Caco-2 (cell line): Measurements from ENCODE around the gene KLHL42. TPM values are rescaled to one million over a fixed set of nuclear protein-coding genes. Genes with fewer than 3 reads are reported as not detected.

Experiments used
- BruUV-seq: library from RNA; stranded (reverse); fragments of 400-500 nt; replicated peaks from 2 replicates; lab custom pipeline; 2021; lab: Mats Ljungman, UMichigan
- CTCF ChIA-PET: fragments of 300-600 bp; sonication (Branson Sonifier 250); formaldehyde crosslinking; loops from one replicate; lab custom pipeline; 2022; ENCODE audit warnings: antibody characterized with exemption; lab: Charles Lee
- POLR2A ChIA-PET: fragments of 300-600 bp; sonication (Branson Sonifier 250); formaldehyde crosslinking; loops from one replicate; lab custom pipeline; 2022; ENCODE audit warnings: antibody characterized with exemption; lab: Charles Lee
- DNase-seq, 2 experiments: peaks; one replicate each; pipeline versions ENCODE4 v3.0.0 to v3.0.0-alpha.2; 2020 to 2022
- H3K27me3 ChIP-seq: replicated peaks from 2 replicates; pipeline ENCODE4 v1.6.0; 2011; ENCODE audit warnings: low read length; ENCODE audit not compliant: control insufficient read depth, insufficient read depth
- H3K36me3 ChIP-seq: 2 replicates; pipeline ENCODE4 v1.5.1; 2011; ENCODE audit warnings: low read length; ENCODE audit not compliant: control insufficient read depth, insufficient read depth
- H3K4me1 ChIP-seq: fragments of 250-450 bp; sonication (Bioruptor Pico); 2 replicates; pipeline ENCODE4 v1.5.1; 2020; ENCODE audit warnings: mild to moderate bottlenecking
- H3K4me3 ChIP-seq: 2 replicates; pipeline ENCODE4 v1.5.1; 2011; ENCODE audit warnings: low read depth, mild to moderate bottlenecking, control low read depth, low read length
- H3K9me3 ChIP-seq: fragments of 250-450 bp; sonication (Bioruptor Pico); 2 replicates; pipeline ENCODE4 v1.5.1; 2020; ENCODE audit warnings: mild to moderate bottlenecking, moderate library complexity
- H3K27ac Mint-ChIP-seq: one replicate; pipeline ENCODE4 v1.8.0; 2022; ENCODE audit warnings: mixed read lengths; ENCODE audit not compliant: unreplicated experiment
- H3K27me3 Mint-ChIP-seq: one replicate; pipeline ENCODE4 v1.8.0; 2022; ENCODE audit warnings: mixed read lengths; ENCODE audit not compliant: insufficient read depth, unreplicated experiment
- H3K36me3 Mint-ChIP-seq: one replicate; pipeline ENCODE4 v1.8.0; 2022; ENCODE audit warnings: mild to moderate bottlenecking, mixed read lengths; ENCODE audit not compliant: insufficient read depth, unreplicated experiment
- H3K4me1 Mint-ChIP-seq: one replicate; pipeline ENCODE4 v1.8.0; 2022; ENCODE audit warnings: low read depth, mixed read lengths; ENCODE audit not compliant: unreplicated experiment
- H3K4me3 Mint-ChIP-seq: one replicate; pipeline ENCODE4 v1.8.0; 2022; ENCODE audit warnings: mild to moderate bottlenecking, moderate library complexity, mixed read lengths; ENCODE audit not compliant: unreplicated experiment
- H3K9me3 Mint-ChIP-seq: one replicate; pipeline ENCODE4 v1.8.0; 2022; ENCODE audit warnings: mixed read lengths; ENCODE audit not compliant: unreplicated experiment
- CTCF ChIP-seq, 2 experiments: fragments of 200-600 bp in 1 of 2; IDR thresholded peaks; 1 replicate in 1 of 2; 2 replicates in 1 of 2; pipeline versions ENCODE4 v1.5.1 to v1.8.0; 2011 to 2022; ENCODE audit warnings: antibody characterized with exemption in 1 of 2, control low read depth in 1 of 2, inconsistent platforms in 1 of 2, low read depth in 1 of 2, low read length in 1 of 2, mild to moderate bottlenecking in 1 of 2, moderate library complexity in 1 of 2; ENCODE audit not compliant: insufficient read depth in 1 of 2, severe bottlenecking in 1 of 2, unreplicated experiment in 1 of 2
- intact Hi-C: fragments of 100-400 bp; cut with micrococcal nuclease; formaldehyde crosslinking; loops from one replicate; pipeline ENCODE4 v1.10.0; 2022; ENCODE audit not compliant: unreplicated experiment
- total RNA-seq: library from RNA; stranded (reverse); gene quantifications from 2 replicates; pipeline ENCODE4 v1.2.3, GENCODE V29; 2022

Gene KLHL42
- total RNA-seq, 1 experiment from 2014 or later: 36.5 TPM

GRCh38 chr12:27822076-27822712 lies 42.2 kb downstream of the KLHL42 start:
- ChIA-PET CTCF (interaction anchor here (0.6 to 2.2 kb wide), 5 partner anchors 21 to 176 kb away, joined by 3 to 9 read pairs (median 4); partner anchors contain the start of genes KLHL42 and MANSC4), POLR2A (interaction anchor here (0.6 kb wide), 1 partner anchor 1559 kb away, joined by 3 read pairs; the partner anchor contains the start of gene ERGIC2)
- no peak for TF ChIP-seq CTCF (IDR thresholded peaks at IDR 0.05; ENCODE audit: insufficient read depth in 1 of 2, low read depth in 1 of 2, low read length in 1 of 2, severe bottlenecking in 1 of 2, unreplicated experiment in 1 of 2)
- Histone ChIP-seq H3K4me3 (no peak overlapping the region), H3K36me3 (no peaks in the 10 kb centered on the region), H3K4me1 (no peaks in the 10 kb centered on the region; the same call in none of the 2 replicates), H3K9me3 (no peaks in the 10 kb centered on the region), H3K27me3 (no peaks in the 10 kb centered on the region)
- Mint-ChIP-seq H3K9me3 (no peaks in the 10 kb centered on the region), H3K27me3 (no peaks in the 10 kb centered on the region), H3K27ac (no peak overlapping the region), H3K4me3 (no peak overlapping the region), H3K36me3 (no peaks in the 10 kb centered on the region), H3K4me1 (peaks cover 4% of the 10 kb centered on the region)
- no peak for DNase-seq
- BruUV-seq: no TSS peak
- intact Hi-C loops: no loop called here

- H3K4me3 Mint-ChIP-seq: no peak overlapping the region
- H3K27me3 Mint-ChIP-seq: no peaks in the 10 kb centered on the region
These were observed 43.0 kb downstream of the KLHL42 start for GRCh38 chr12:27823038-27823437.

More at GRCh38 chr12:27823038-27823437, 43.0 kb downstream of the KLHL42 start:
- Mint-ChIP-seq H3K9me3 (no peaks in the 10 kb centered on the region), H3K36me3 (no peaks in the 10 kb centered on the region), H3K4me1 (peaks cover 4% of the 10 kb centered on the region), H3K27ac (no peak overlapping the region)
- CTCF ChIA-PET: interaction anchor here (1.1 kb wide), 1 partner anchor 43 kb away, joined by 4 read pairs; no protein-coding TSS in a partner anchor
- H3K4me3 ChIP-seq: no peak overlapping the region
- DNase-seq: no peak
- no peaks in the 10 kb centered on the region; the same call in none of the 2 replicates for H3K4me1 ChIP-seq
- POLR2A ChIA-PET: no interaction called here
- no peaks in the 10 kb centered on the region for H3K36me3 ChIP-seq
- H3K9me3 ChIP-seq: no peaks in the 10 kb centered on the region
- intact Hi-C loops: no loop called here
- no peaks in the 10 kb centered on the region for H3K27me3 ChIP-seq
- TF ChIP-seq CTCF (IDR thresholded peaks at IDR 0.05; ENCODE audit: insufficient read depth in 1 of 2, low read depth in 1 of 2, low read length in 1 of 2, severe bottlenecking in 1 of 2, unreplicated experiment in 1 of 2): no peak
- BruUV-seq: no TSS peak
